HUDEP-2 (cell line): ENCODE data around the gene PLA2R1.
"Not testable (repeated sequence)": the region's sequence is repeated elsewhere in the genome, so short reads cannot be mapped to it uniquely, and the experiment has no call there.

Experiments
- DNase-seq, 76 experiments: peaks; one replicate each; lab custom pipeline; 2025; ENCODE audit not compliant: unreplicated experiment in 76 of 76; lab: John Stamatoyannopoulos, UW

Gene PLA2R1

GRCh38 chr2:160063879-160064612, 1.6 kb upstream of the PLA2R1 start:
- DNase-seq: no peak

- DNase-seq: no peak
Observed at GRCh38 chr2:160063271-160063670, 856 bp upstream of the PLA2R1 start.

GRCh38 chr2:160061944-160062291, 497 bp downstream of the PLA2R1 start:
- no peak for DNase-seq

- DNase-seq: no peak
Observed at GRCh38 chr2:160061533-160061932, 882 bp downstream of the PLA2R1 start.

GRCh38 chr2:160060297-160060696, 2.1 kb downstream of the PLA2R1 start:
- DNase-seq: no peak

- no peak for DNase-seq
Observed at GRCh38 chr2:160057356-160057755, 5.1 kb downstream of the PLA2R1 start.

- no peak for DNase-seq
Observed at GRCh38 chr2:160055726-160056108, 6.7 kb downstream of the PLA2R1 start.

- DNase-seq: no peak
Observed at GRCh38 chr2:160054984-160055725, 7.3 kb downstream of the PLA2R1 start.

GRCh38 chr2:160053946-160054345, 8.5 kb downstream of the PLA2R1 start:
- DNase-seq: no peak

- DNase-seq: no peak
Observed at GRCh38 chr2:160052531-160052930, 9.9 kb downstream of the PLA2R1 start.

- no peak for DNase-seq
Observed at GRCh38 chr2:160051371-160051800, 11.0 kb downstream of the PLA2R1 start.

- no peak for DNase-seq
Observed at GRCh38 chr2:160050147-160050546, 12.3 kb downstream of the PLA2R1 start.

GRCh38 chr2:160045703-160046210, 16.7 kb downstream of the PLA2R1 start:
- DNase-seq: no peak

GRCh38 chr2:160044728-160045127, 17.7 kb downstream of the PLA2R1 start:
- DNase-seq: no peak

- no peak for DNase-seq
Observed at GRCh38 chr2:160043265-160043664, 19.1 kb downstream of the PLA2R1 start.

- DNase-seq: no peak
Observed at GRCh38 chr2:160042054-160042453, 20.4 kb downstream of the PLA2R1 start.

GRCh38 chr2:160041091-160041490, 21.3 kb downstream of the PLA2R1 start:
- no peak for DNase-seq

- DNase-seq: no peak
Observed at GRCh38 chr2:160039166-160039903, 23.1 kb downstream of the PLA2R1 start.

- DNase-seq: not testable (repeated sequence)
Observed at GRCh38 chr2:160038662-160039061, 23.8 kb downstream of the PLA2R1 start.

GRCh38 chr2:160036736-160037135, 25.7 kb downstream of the PLA2R1 start:
- no peak for DNase-seq

- DNase-seq: no peak
Observed at GRCh38 chr2:160035125-160035524, 27.3 kb downstream of the PLA2R1 start.
